Stimulated activated naive CD8-positive, alpha-beta T cell treated with anti-CD3 and anti-CD28 coated beads, Interleukin-15, Interleukin-2, amounts not matched to agents 100 ng/mL and 50 ng/mL, for 24 hours (primary cell): ENCODE data around the gene ABCA4.
A peak's percentile ranks its signal among the peaks of the same experiment; 100 is the strongest.

Experiments
- H3K27ac Mint-ChIP-seq: one replicate; pipeline ENCODE4 v1.8.0; 2021; ENCODE audit warnings: mild to moderate bottlenecking, mixed read lengths
- H3K27me3 Mint-ChIP-seq: one replicate; pipeline ENCODE4 v1.8.0; 2021; ENCODE audit warnings: mixed read lengths
- H3K36me3 Mint-ChIP-seq: one replicate; pipeline ENCODE4 v1.8.0; 2021; ENCODE audit warnings: low read depth, mixed read lengths
- H3K4me1 Mint-ChIP-seq: one replicate; pipeline ENCODE4 v1.8.0; 2021; ENCODE audit warnings: low read depth, mixed read lengths
- H3K4me3 Mint-ChIP-seq: one replicate; pipeline ENCODE4 v1.8.0; 2021; ENCODE audit warnings: mild to moderate bottlenecking, mixed read lengths
- H3K9me3 Mint-ChIP-seq: one replicate; pipeline ENCODE4 v1.8.0; 2021; ENCODE audit warnings: mixed read lengths

The ABCA4 gene

DNA sequence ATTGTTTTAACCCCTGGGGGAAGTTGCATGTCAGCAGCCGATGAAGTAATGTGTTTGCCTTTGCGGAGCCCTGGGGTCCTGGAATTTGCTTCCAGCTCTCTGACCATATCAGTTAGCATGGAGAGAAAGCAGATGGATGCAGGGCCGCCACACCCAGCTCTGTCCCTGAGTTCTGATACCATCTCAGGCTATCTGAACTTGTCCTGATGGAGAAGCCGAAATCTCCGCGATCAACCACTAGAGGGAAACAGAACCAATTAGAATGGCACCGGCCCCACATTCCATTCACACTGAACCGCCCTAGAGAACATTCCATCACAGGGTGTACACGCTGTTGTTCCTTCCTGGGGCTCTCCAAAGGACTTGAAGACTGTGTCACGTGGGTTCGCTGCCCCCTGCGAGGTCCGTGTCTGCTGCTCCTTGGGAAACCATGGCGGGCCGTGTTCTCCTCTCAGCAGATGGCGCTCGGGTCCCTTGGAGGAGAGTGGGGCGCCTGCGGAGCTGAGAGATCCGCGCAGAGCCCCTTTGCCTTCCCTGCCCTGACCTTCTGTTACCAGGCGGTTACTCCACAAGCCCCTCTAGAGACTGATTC lies 75.4 kb downstream of the ABCA4 start:
- Mint-ChIP-seq H3K27me3 (peaks cover 4% of the 10 kb centered on the region), H3K27ac (no peak overlapping the region), H3K4me3 (peak overlapping the region; percentile 43), H3K4me1 (no peaks in the 10 kb centered on the region), H3K9me3 (no peaks in the 10 kb centered on the region), H3K36me3 (no peaks in the 10 kb centered on the region)

DNA sequence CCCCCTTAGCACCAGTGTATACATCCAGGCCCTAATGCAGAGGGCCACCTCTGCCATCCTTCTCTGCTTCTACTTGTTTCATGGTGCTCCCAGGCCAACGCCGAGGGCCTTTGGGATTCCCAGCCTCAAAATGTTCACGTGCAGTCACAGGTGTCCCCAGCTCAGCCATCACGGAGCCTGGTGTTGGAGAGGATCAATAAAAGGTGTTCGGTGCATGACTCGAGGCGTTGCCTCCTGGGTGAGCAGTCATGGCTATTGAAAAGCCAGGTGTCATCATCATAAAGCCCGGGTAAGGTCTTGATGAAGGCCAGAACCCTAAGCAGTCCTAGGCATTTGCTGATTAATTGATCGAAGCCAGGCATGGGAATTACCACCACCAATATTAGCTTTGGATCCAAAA lies 76.1 kb downstream of the ABCA4 start:
- Mint-ChIP-seq H3K27me3 (peaks cover 4% of the 10 kb centered on the region), H3K4me1 (no peaks in the 10 kb centered on the region), H3K4me3 (no peak overlapping the region), H3K27ac (no peak overlapping the region), H3K36me3 (no peaks in the 10 kb centered on the region), H3K9me3 (no peaks in the 10 kb centered on the region)

DNA sequence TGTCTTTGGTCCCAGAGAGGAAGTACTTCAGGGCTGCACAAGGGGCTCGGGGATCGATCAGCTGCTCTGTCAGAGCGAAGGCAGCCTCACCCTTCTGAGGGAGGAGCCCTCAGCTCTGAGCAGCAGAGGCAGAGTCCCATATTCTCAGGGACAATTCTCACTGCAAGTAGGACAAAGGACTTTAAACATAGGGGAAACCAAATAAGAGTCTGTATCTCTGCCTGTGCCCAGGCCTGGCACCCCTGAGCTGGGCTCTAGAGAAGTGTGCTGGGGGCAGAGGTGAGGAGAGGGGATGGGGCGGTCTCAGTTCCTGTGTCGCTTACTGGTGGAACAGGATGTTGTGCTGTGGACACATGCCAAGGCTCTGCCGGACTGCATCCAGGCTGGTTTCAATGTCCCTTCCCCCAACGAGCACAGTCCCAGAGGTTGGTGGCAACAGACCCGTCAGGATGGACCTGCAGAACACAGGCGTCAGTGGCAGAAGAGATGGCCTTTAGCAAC lies 76.6 kb downstream of the ABCA4 start:
- no peaks in the 10 kb centered on the region for H3K36me3 Mint-ChIP-seq
- H3K9me3 Mint-ChIP-seq, result no peaks in the 10 kb centered on the region
- no peak overlapping the region for H3K27ac Mint-ChIP-seq
- peaks cover 9% of the 10 kb centered on the region for H3K27me3 Mint-ChIP-seq
- H3K4me1 Mint-ChIP-seq, result no peaks in the 10 kb centered on the region
- no peak overlapping the region for H3K4me3 Mint-ChIP-seq

DNA sequence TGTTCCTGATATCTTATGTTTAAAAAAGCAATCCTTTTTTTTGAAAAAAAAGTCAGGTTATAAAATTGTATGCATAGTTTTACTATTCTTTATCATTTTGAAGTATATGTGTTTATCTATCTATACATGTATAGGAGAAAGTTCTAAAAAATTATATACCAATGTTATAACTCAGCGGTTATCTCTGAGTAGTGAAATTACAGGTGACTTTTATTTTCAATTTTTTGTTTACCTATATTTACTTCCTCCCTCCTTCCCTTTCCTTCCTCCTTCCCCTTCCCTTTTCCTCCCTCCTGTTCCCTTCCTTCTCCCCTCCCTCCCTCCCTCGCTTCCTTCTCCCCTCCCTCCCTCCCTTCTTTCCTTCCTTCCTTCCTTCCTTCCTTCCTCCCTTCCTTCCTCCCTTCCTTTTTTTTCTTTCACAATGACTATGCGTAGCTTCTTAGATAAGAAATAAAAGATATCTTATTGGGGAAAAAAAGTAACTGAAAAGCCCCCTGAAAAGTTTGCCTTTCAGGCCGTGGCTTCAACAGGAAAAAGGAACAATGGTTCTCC lies 77.1 kb downstream of the ABCA4 start:
- Mint-ChIP-seq H3K27me3 (peaks cover 12% of the 10 kb centered on the region), H3K27ac (no peak overlapping the region), H3K9me3 (no peaks in the 10 kb centered on the region), H3K4me1 (no peaks in the 10 kb centered on the region), H3K4me3 (no peak overlapping the region), H3K36me3 (no peaks in the 10 kb centered on the region)

DNA sequence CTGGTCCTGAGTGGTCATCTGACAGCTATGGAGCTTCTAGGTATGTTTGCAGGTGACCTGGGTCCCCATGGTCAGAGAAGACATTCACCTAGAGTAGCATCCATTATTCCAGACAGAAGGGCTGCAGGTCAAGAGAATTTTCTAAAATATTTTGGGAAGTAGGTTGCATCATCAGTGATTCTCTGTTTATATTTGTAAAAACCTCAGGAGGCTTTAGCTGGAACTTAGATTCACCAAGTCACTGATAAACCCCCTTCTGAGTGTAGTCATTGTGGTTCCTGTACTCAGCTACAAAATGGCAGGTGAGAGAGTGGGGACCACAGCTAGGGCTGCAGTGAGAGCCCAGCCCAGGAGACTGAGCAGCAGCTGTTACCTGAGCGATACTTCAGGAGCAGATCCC lies 78.6 kb downstream of the ABCA4 start:
- H3K36me3 Mint-ChIP-seq, result no peaks in the 10 kb centered on the region
- no peak overlapping the region for H3K27ac Mint-ChIP-seq
- no peaks in the 10 kb centered on the region for H3K4me1 Mint-ChIP-seq
- H3K4me3 Mint-ChIP-seq, result no peak overlapping the region
- H3K27me3 Mint-ChIP-seq, result peaks cover 22% of the 10 kb centered on the region
- no peaks in the 10 kb centered on the region for H3K9me3 Mint-ChIP-seq

DNA sequence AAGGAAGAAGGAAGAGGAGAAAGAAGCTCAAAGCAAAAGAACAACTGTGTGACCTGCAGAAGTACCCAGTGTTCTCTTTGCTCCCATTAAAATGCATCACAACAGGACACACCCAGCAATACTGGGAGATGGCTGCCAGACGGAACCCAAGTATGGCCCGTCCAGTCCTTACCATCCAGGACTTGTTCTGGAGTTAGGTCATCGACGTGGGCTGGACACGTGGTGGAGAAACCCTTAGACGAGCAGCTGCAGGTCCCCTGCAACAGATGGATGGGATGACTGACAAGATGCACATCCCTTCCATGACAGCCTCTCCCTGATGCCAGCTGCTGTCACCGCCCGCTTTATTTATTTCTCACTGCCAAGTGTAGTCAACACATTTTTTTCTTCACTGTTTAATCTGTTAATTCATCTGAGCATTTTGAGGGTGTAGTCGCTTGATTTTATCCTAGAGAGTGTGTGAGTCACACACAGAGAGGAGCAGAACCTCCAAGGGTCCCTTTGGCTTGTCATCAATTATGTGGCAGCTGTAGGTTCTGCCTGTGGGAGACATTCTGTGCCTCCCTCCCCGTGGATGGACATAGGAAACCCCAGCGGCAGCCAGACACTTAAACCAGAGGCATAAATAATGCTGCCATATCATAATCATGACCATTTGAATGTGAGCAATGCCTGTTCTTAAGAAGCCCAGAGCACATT lies 80.9 kb downstream of the ABCA4 start:
- H3K36me3 Mint-ChIP-seq, result no peaks in the 10 kb centered on the region
- no peak overlapping the region for H3K27ac Mint-ChIP-seq
- H3K4me3 Mint-ChIP-seq, result no peak overlapping the region
- H3K9me3 Mint-ChIP-seq, result no peaks in the 10 kb centered on the region
- H3K27me3 Mint-ChIP-seq, result peaks cover 31% of the 10 kb centered on the region
- no peaks in the 10 kb centered on the region for H3K4me1 Mint-ChIP-seq

DNA sequence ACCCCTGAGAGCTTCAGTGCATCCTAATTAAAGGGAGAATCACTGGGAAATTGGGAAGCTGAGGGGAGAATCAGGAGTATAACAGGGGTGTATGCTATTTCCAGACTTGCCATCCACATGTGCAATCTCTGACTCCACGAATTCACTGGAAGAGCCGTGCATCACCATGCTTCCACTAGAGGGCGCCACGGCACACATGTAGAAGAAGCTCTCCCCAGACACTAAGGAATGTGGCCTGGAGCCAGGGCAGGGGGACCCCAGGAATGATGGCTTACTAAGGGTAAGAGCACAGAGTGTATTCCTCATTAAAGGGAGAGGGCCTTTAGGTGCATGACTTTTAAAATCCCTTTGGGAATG lies 81.5 kb downstream of the ABCA4 start:
- Mint-ChIP-seq H3K4me3 (no peak overlapping the region), H3K9me3 (no peaks in the 10 kb centered on the region), H3K27ac (no peak overlapping the region), H3K4me1 (no peaks in the 10 kb centered on the region), H3K27me3 (peaks cover 31% of the 10 kb centered on the region), H3K36me3 (no peaks in the 10 kb centered on the region)

DNA sequence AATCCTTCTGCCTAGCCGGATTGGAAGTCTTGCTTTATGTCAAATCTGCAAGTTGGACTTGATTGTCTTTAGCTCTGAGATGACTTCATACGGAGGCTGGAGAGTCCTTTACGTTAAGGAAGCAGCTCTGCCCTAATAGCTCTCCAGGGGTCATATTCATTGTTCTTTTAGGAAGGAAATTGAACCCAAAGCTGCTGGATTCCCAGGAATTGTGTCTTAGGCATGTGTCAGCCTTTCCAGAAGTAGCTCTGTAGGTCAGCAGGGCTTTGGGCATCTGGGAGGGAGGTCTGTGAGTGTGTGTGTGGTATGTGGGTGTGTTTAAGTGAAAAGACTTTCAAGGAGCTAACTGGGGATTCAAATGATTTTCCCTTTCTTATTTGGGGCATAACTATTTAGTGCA lies 82.4 kb downstream of the ABCA4 start:
- H3K4me3 Mint-ChIP-seq, result no peak overlapping the region
- H3K9me3 Mint-ChIP-seq, result no peaks in the 10 kb centered on the region
- no peaks in the 10 kb centered on the region for H3K4me1 Mint-ChIP-seq
- H3K27me3 Mint-ChIP-seq, result peaks cover 31% of the 10 kb centered on the region
- no peak overlapping the region for H3K27ac Mint-ChIP-seq
- H3K36me3 Mint-ChIP-seq, result no peaks in the 10 kb centered on the region

DNA sequence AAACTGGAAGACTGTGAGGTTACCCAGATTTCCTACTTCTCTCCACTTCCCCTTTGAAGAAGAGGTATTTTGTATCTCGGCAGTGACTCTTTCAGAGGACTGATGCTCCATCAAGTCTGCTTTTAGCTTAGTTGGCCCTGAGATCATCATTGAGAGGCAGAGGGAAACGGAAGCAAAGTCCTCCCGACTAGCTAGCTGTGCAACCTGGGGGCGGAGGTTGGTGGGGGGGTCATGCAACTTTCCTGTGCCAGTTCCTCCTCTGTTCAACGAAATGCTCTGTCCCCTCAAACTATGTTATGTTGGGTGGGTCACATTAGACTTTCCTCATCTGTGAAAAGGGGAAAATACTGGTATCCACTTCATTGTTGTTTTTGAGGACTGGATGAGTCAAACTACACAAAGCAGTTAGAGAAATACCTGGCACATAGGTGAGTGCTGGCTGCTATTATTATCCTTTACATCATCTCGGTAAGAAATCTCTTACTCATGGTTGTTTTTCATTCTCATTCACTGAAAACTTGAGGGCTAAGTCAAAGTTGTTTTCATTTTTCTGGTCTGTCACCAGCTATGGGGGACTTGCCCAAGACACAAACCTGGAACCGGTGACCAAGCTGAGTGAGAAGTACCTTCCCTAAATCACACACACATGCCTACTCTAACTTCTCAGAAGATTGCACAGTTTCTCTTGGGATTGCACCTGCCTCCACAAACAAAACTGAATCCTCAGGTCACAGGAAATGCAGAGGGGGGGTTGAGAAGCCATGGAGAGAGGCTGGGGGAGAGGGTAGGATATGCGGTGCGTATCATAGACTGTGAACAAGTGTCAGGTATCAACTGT lies 83.3 kb downstream of the ABCA4 start:
- Mint-ChIP-seq H3K36me3 (no peaks in the 10 kb centered on the region), H3K27ac (no peak overlapping the region), H3K4me1 (no peaks in the 10 kb centered on the region), H3K4me3 (no peak overlapping the region), H3K9me3 (no peaks in the 10 kb centered on the region), H3K27me3 (peaks cover 31% of the 10 kb centered on the region)

DNA sequence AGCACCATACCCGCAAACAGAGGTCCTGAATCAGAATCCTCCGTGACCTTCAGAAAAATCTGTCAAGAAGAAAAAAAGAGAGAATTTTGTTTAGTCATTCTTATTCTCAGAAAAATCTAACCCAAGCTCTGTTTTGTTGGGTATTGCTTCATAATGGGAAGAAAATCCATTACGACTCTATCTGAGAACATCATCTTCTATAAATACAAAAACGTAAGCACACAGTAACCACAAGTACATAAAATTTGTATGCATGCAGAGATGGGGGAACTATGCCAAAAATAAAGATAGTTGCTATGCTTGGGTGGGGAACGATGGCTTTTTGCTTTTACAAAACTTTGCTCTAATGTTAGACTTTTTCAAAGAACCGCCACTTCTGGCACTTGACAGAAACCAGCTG lies 84.2 kb downstream of the ABCA4 start:
- Mint-ChIP-seq H3K4me1 (no peaks in the 10 kb centered on the region), H3K4me3 (no peak overlapping the region), H3K27me3 (peaks cover 26% of the 10 kb centered on the region), H3K9me3 (no peaks in the 10 kb centered on the region), H3K36me3 (no peaks in the 10 kb centered on the region), H3K27ac (no peak overlapping the region)

DNA sequence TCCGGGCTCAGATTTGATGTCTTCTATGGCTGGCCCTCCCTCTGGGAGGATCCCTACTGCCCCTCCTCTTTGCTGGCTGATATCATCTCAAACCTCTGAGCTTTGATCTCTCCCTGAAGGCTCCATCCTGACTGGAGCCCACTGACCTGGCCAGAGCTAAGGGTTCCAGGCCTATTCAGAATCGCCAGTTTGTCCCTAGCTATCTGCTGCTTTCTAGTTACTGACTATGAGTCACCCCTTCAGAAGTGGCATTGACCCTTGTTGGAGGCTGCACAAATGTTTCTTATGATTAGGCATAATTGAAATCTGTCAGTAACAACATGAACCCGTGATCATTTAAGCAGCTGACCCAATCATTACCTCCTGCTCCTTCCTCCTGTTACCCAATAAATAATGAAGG lies 87.1 kb downstream of the ABCA4 start:
- no peaks in the 10 kb centered on the region for H3K9me3 Mint-ChIP-seq
- H3K36me3 Mint-ChIP-seq, result no peaks in the 10 kb centered on the region
- no peaks in the 10 kb centered on the region for H3K4me1 Mint-ChIP-seq
- peaks cover 19% of the 10 kb centered on the region for H3K27me3 Mint-ChIP-seq
- no peak overlapping the region for H3K4me3 Mint-ChIP-seq
- no peak overlapping the region for H3K27ac Mint-ChIP-seq

DNA sequence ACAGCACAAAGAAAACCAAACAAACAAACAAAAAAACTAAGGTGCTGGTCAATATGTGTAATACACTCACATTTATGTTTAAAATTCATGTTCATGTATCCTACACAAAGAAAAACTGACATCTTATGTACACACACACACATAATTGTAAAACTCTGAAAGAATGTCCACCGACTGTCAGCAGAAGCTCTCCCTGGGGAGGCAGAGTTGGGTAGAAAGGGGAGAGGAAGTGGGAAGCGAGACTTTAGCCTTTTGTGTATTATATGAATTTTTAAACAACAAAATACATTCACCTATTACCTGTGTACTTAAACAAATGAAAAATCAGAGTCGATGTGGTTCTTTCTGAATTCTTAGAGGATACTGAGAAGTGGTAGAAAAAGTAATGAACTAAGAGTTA lies 88.3 kb downstream of the ABCA4 start:
- Mint-ChIP-seq H3K4me3 (no peak overlapping the region), H3K4me1 (no peaks in the 10 kb centered on the region), H3K27me3 (peaks cover 11% of the 10 kb centered on the region), H3K27ac (no peak overlapping the region), H3K36me3 (no peaks in the 10 kb centered on the region), H3K9me3 (no peaks in the 10 kb centered on the region)

DNA sequence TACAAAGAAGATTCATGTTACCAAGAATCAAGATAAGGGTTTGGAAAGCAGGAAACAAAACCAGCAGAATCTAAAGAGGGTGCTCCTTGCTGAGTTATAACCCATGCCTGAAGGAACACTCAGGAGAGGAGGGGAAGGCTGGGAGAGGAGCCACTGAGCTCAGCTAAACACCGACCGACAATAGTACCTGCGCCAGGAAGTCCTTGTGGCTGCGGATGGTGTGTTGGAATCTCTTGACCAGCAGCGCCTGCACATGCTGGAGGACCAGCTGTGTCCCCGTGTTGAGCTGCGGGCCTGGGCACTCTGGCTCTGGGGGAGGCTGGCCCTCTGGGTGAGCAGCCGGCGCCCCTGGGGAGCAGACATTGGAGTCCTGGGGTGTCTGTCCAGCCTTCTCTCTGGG lies 89.4 kb downstream of the ABCA4 start:
- Mint-ChIP-seq H3K9me3 (no peaks in the 10 kb centered on the region), H3K27me3 (peaks cover under 1% of the 10 kb centered on the region), H3K27ac (no peak overlapping the region), H3K36me3 (no peaks in the 10 kb centered on the region), H3K4me1 (no peaks in the 10 kb centered on the region), H3K4me3 (no peak overlapping the region)

DNA sequence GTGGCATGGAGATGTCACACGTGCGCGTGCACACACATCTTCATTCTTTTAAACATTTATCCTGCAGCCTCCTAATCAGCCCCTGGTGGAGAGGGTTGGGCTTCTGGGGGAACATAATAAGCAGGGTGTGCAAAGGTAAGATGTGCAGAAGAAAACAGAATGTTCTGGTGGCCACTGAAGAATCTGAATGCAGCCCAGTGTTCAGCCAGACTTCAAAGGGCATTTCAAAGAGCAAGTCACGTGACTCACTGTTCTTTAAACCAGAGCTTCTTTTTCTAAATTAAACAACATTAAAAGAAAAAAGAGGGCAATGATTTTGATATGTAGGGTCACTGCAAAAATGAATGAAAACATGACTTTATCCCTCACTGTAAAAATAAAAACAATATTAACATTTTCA lies 89.8 kb downstream of the ABCA4 start:
- Mint-ChIP-seq H3K27ac (no peak overlapping the region), H3K4me3 (no peak overlapping the region), H3K9me3 (no peaks in the 10 kb centered on the region), H3K27me3 (no peaks in the 10 kb centered on the region), H3K36me3 (no peaks in the 10 kb centered on the region), H3K4me1 (no peaks in the 10 kb centered on the region)
